ENCODE data around the gene HAT1.
"Not testable (repeated sequence)": the region's sequence is repeated elsewhere in the genome, so short reads cannot be mapped to it uniquely, and the experiment has no call there.

HAT1 gene

GRCh38 chr2:171996021-171996420, 73.8 kb downstream of the HAT1 start:
- Histone ChIP-seq H3K36me3 (ENCODE audit: insufficient read depth, insufficient read length, low read length) (no peaks in the 10 kb centered on the region), H3K4me1 (ENCODE audit: insufficient read depth, insufficient read length) (no peaks in the 10 kb centered on the region), H3K27me3 (ENCODE audit: insufficient read depth, insufficient read length) (peaks cover 19% of the 10 kb centered on the region), H3K9me3 (ENCODE audit: insufficient read depth, low read length) (no peaks in the 10 kb centered on the region), H3K9ac (ENCODE audit: insufficient read length, low read depth) (no peak overlapping the region), H3K4me3 (ENCODE audit: insufficient read length, low read depth) (no peak overlapping the region)
- no peak for DNase-seq (ENCODE audit: low read depth, low spot score)
- TF ChIP-seq ZNF274 (IDR thresholded peaks at IDR 0.05; ENCODE audit: low read depth, low read length): no peak
- TF ChIP-seq SUZ12 (IDR thresholded peaks at IDR 0.05; ENCODE audit: extremely low read depth, insufficient read depth, insufficient read length): no peak
- no peak for TF ChIP-seq YY1 (IDR thresholded peaks at IDR 0.05; ENCODE audit: insufficient read depth, insufficient read length)

- not testable (repeated sequence) for DNase-seq (ENCODE audit: low read depth, low spot score); H3K9ac ChIP-seq (ENCODE audit: insufficient read length, low read depth); H3K4me3 ChIP-seq (ENCODE audit: insufficient read length, low read depth); H3K4me1 ChIP-seq (ENCODE audit: insufficient read depth, insufficient read length); H3K9me3 ChIP-seq (ENCODE audit: insufficient read depth, low read length); H3K36me3 ChIP-seq (ENCODE audit: insufficient read depth, insufficient read length, low read length)
- peaks cover 19% of the 10 kb centered on the region for H3K27me3 ChIP-seq (ENCODE audit: insufficient read depth, insufficient read length)
Measured at GRCh38 chr2:171997031-171997430, 74.8 kb downstream of the HAT1 start.

- TF ChIP-seq SUZ12 (IDR thresholded peaks at IDR 0.05; ENCODE audit: extremely low read depth, insufficient read depth, insufficient read length): no peak
- TF ChIP-seq YY1 (IDR thresholded peaks at IDR 0.05; ENCODE audit: insufficient read depth, insufficient read length): no peak
- TF ChIP-seq ZNF274 (IDR thresholded peaks at IDR 0.05; ENCODE audit: low read depth, low read length): no peak
- peak overlapping the region; percentile 76 for H3K9ac ChIP-seq (ENCODE audit: insufficient read length, low read depth)
- peak overlapping the region; percentile 86 for H3K4me3 ChIP-seq (ENCODE audit: insufficient read length, low read depth)
- peaks cover 19% of the 10 kb centered on the region for H3K27me3 ChIP-seq (ENCODE audit: insufficient read depth, insufficient read length)
- H3K9me3 ChIP-seq (ENCODE audit: insufficient read depth, low read length): no peaks in the 10 kb centered on the region
- peaks cover 5% of the 10 kb centered on the region for H3K36me3 ChIP-seq (ENCODE audit: insufficient read depth, insufficient read length, low read length)
- DNase-seq (ENCODE audit: low read depth, low spot score): no peak
- H3K4me1 ChIP-seq (ENCODE audit: insufficient read depth, insufficient read length): no peaks in the 10 kb centered on the region
Measured at GRCh38 chr2:171999161-171999560, 76.9 kb downstream of the HAT1 start.

GRCh38 chr2:171999604-172000469, 77.6 kb downstream of the HAT1 start, which contains the start of gene METAP1D:
METAP1D (plus strand) TSS chr2:171999953; CDS start chr2:171999970, 17 bp downstream.
- Histone ChIP-seq H3K27me3 (ENCODE audit: insufficient read depth, insufficient read length) (peaks cover 19% of the 10 kb centered on the region), H3K4me1 (ENCODE audit: insufficient read depth, insufficient read length) (no peaks in the 10 kb centered on the region)
- TF ChIP-seq ZNF274 (IDR thresholded peaks at IDR 0.05; ENCODE audit: low read depth, low read length): no peak
- peak; percentile 96 for TF ChIP-seq YY1 (IDR thresholded peaks at IDR 0.05; ENCODE audit: insufficient read depth, insufficient read length)
- no peak for TF ChIP-seq SUZ12 (IDR thresholded peaks at IDR 0.05; ENCODE audit: extremely low read depth, insufficient read depth, insufficient read length)

GRCh38 chr2:172000696-172001361, 78.6 kb downstream of the HAT1 start:
- peaks cover 19% of the 10 kb centered on the region for H3K27me3 ChIP-seq (ENCODE audit: insufficient read depth, insufficient read length)
- H3K9ac ChIP-seq (ENCODE audit: insufficient read length, low read depth): peak overlapping the region; percentile 97
- H3K4me1 ChIP-seq (ENCODE audit: insufficient read depth, insufficient read length): no peaks in the 10 kb centered on the region
- no peaks in the 10 kb centered on the region for H3K9me3 ChIP-seq (ENCODE audit: insufficient read depth, low read length)
- TF ChIP-seq ZNF274 (IDR thresholded peaks at IDR 0.05; ENCODE audit: low read depth, low read length) (no peak), YY1 (IDR thresholded peaks at IDR 0.05; ENCODE audit: insufficient read depth, insufficient read length) (no peak), SUZ12 (IDR thresholded peaks at IDR 0.05; ENCODE audit: extremely low read depth, insufficient read depth, insufficient read length) (no peak)
- peaks cover 8% of the 10 kb centered on the region for H3K36me3 ChIP-seq (ENCODE audit: insufficient read depth, insufficient read length, low read length)
- peak overlapping the region; percentile 86 for H3K4me3 ChIP-seq (ENCODE audit: insufficient read length, low read depth)
- no peak for DNase-seq (ENCODE audit: low read depth, low spot score)

More at GRCh38 chr2:171999604-172000469, 77.6 kb downstream of the HAT1 start, which contains the start of gene METAP1D:
- H3K36me3 ChIP-seq (ENCODE audit: insufficient read depth, insufficient read length, low read length): peaks cover 7% of the 10 kb centered on the region
- DNase-seq (ENCODE audit: low read depth, low spot score): peak; percentile 91
- peak within 1 kb of the TSS; percentile 97 for H3K9ac ChIP-seq (ENCODE audit: insufficient read length, low read depth)
- peak within 1 kb of the TSS; percentile 86 for H3K4me3 ChIP-seq (ENCODE audit: insufficient read length, low read depth)
- no peaks in the 10 kb centered on the region for H3K9me3 ChIP-seq (ENCODE audit: insufficient read depth, low read length)

GRCh38 chr2:172007372-172007771, 85.1 kb downstream of the HAT1 start:
- no peak overlapping the region for H3K4me3 ChIP-seq (ENCODE audit: insufficient read length, low read depth)
- peaks cover 8% of the 10 kb centered on the region for H3K36me3 ChIP-seq (ENCODE audit: insufficient read depth, insufficient read length, low read length)
- H3K4me1 ChIP-seq (ENCODE audit: insufficient read depth, insufficient read length): no peaks in the 10 kb centered on the region
- no peak for DNase-seq (ENCODE audit: low read depth, low spot score)
- H3K9me3 ChIP-seq (ENCODE audit: insufficient read depth, low read length): no peaks in the 10 kb centered on the region
- no peak overlapping the region for H3K9ac ChIP-seq (ENCODE audit: insufficient read length, low read depth)
- TF ChIP-seq ZNF274 (IDR thresholded peaks at IDR 0.05; ENCODE audit: low read depth, low read length) (no peak), YY1 (IDR thresholded peaks at IDR 0.05; ENCODE audit: insufficient read depth, insufficient read length) (no peak), SUZ12 (IDR thresholded peaks at IDR 0.05; ENCODE audit: extremely low read depth, insufficient read depth, insufficient read length) (no peak)
- H3K27me3 ChIP-seq (ENCODE audit: insufficient read depth, insufficient read length): no peaks in the 10 kb centered on the region

GRCh38 chr2:172009823-172010222, 87.6 kb downstream of the HAT1 start:
- H3K9me3 ChIP-seq (ENCODE audit: insufficient read depth, low read length): no peaks in the 10 kb centered on the region
- TF ChIP-seq ZNF274 (IDR thresholded peaks at IDR 0.05; ENCODE audit: low read depth, low read length): no peak
- TF ChIP-seq YY1 (IDR thresholded peaks at IDR 0.05; ENCODE audit: insufficient read depth, insufficient read length): no peak
- TF ChIP-seq SUZ12 (IDR thresholded peaks at IDR 0.05; ENCODE audit: extremely low read depth, insufficient read depth, insufficient read length): no peak
- peaks cover 1% of the 10 kb centered on the region for H3K36me3 ChIP-seq (ENCODE audit: insufficient read depth, insufficient read length, low read length)
- DNase-seq (ENCODE audit: low read depth, low spot score): no peak
- peaks cover 5% of the 10 kb centered on the region for H3K4me1 ChIP-seq (ENCODE audit: insufficient read depth, insufficient read length)
- no peak overlapping the region for H3K9ac ChIP-seq (ENCODE audit: insufficient read length, low read depth)
- H3K27me3 ChIP-seq (ENCODE audit: insufficient read depth, insufficient read length): no peaks in the 10 kb centered on the region
- H3K4me3 ChIP-seq (ENCODE audit: insufficient read length, low read depth): no peak overlapping the region
